ENCODE results near the gene KCTD17. TPM values are rescaled to one million over a fixed set of nuclear protein-coding genes. Genes with fewer than 3 reads are reported as not detected.

The KCTD17 gene
- total RNA-seq, 1 donor from 2014 or later = 35.3 TPM

- Histone ChIP-seq H3K27me3 (ENCODE audit: control insufficient read depth, insufficient read depth, low read length) (peaks cover 8% of the 10 kb centered on the region), H3K36me3 (ENCODE audit: control insufficient read depth, insufficient read depth, low read length) (no peaks in the 10 kb centered on the region), H3K4me3 (ENCODE audit: low read depth, low read length) (no peak overlapping the region)
- DNase-seq (ENCODE audit: low read depth) = no peak
- TF ChIP-seq CTCF (IDR thresholded peaks at IDR 0.05; ENCODE audit: insufficient read depth, low read length, poor library complexity, severe bottlenecking) = no peak
Measured at GRCh38 chr22:37009490-37009889, 42.1 kb upstream of the KCTD17 start.

GRCh38 chr22:37010174-37010573, 41.4 kb upstream of the KCTD17 start:
- no peak overlapping the region for H3K4me3 ChIP-seq (ENCODE audit: low read depth, low read length)
- no peak for TF ChIP-seq CTCF (IDR thresholded peaks at IDR 0.05; ENCODE audit: insufficient read depth, low read length, poor library complexity, severe bottlenecking)
- H3K27me3 ChIP-seq (ENCODE audit: control insufficient read depth, insufficient read depth, low read length) = peaks cover 3% of the 10 kb centered on the region
- DNase-seq (ENCODE audit: low read depth) = no peak
- H3K36me3 ChIP-seq (ENCODE audit: control insufficient read depth, insufficient read depth, low read length) = no peaks in the 10 kb centered on the region

- Histone ChIP-seq H3K4me3 (ENCODE audit: low read depth, low read length) (no peak overlapping the region), H3K27me3 (ENCODE audit: control insufficient read depth, insufficient read depth, low read length) (peaks cover 3% of the 10 kb centered on the region), H3K36me3 (ENCODE audit: control insufficient read depth, insufficient read depth, low read length) (no peaks in the 10 kb centered on the region)
- no peak for TF ChIP-seq CTCF (IDR thresholded peaks at IDR 0.05; ENCODE audit: insufficient read depth, low read length, poor library complexity, severe bottlenecking)
- DNase-seq (ENCODE audit: low read depth) = no peak
Measured at GRCh38 chr22:37010976-37011375, 40.6 kb upstream of the KCTD17 start.

DNA sequence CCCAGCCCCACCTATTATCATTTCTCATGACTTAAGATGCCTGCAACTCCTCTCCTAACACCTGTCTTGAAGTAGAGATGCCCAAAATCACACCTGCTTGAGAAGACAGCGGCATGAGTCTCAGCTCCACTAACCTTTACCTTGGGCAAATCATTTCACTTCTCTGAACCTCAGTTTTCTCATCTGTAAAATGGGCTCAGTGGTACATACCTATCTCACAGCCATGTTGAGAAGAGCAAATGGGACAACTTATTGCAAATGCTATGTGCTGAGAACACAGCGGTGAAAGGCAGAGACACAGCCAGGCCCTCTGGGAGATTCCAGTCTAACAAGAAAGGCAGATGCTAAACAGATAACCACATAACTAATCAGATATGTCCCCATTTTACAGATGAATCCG, 40.1 kb upstream of the KCTD17 start:
- no peak for DNase-seq (ENCODE audit: low read depth)
- Histone ChIP-seq H3K36me3 (ENCODE audit: control insufficient read depth, insufficient read depth, low read length) (no peaks in the 10 kb centered on the region), H3K27me3 (ENCODE audit: control insufficient read depth, insufficient read depth, low read length) (peaks cover 3% of the 10 kb centered on the region), H3K4me3 (ENCODE audit: low read depth, low read length) (no peak overlapping the region)
- TF ChIP-seq CTCF (IDR thresholded peaks at IDR 0.05; ENCODE audit: insufficient read depth, low read length, poor library complexity, severe bottlenecking) = no peak

DNA sequence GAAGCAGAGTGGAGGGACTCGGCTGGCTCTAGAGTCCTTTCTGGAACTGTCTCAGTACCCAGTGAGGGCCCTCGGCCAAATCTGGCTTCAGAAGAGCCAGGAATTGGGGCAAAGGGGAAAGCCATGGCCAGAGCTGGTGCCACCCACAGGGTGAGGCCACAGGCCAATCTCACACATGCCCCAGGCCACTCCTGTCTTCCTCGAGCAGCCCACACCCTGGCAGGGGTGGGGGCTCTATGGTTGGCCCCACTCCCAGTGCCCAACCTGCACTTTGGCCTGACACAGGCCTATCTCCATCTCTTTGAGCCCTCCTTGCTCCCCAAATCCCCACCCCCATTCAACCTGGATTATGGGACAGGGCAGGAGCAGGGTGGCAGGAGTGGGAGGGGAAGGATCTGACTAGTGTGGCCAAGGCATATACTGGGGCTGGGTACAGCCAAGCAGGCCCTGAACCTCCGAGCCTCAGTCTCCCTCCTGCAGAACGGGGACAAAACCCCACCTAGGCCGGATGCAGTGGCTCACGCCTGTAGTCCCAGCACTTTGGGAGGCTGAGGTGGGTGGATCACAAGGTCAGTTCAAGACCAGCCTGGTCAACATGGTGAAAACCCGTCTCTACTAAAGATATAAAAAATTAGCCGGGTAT, 39.2 kb upstream of the KCTD17 start:
- no peak for DNase-seq (ENCODE audit: low read depth)
- no peaks in the 10 kb centered on the region for H3K36me3 ChIP-seq (ENCODE audit: control insufficient read depth, insufficient read depth, low read length)
- no peak for TF ChIP-seq CTCF (IDR thresholded peaks at IDR 0.05; ENCODE audit: insufficient read depth, low read length, poor library complexity, severe bottlenecking)
- H3K4me3 ChIP-seq (ENCODE audit: low read depth, low read length) = no peak overlapping the region
- H3K27me3 ChIP-seq (ENCODE audit: control insufficient read depth, insufficient read depth, low read length) = no peaks in the 10 kb centered on the region

DNA sequence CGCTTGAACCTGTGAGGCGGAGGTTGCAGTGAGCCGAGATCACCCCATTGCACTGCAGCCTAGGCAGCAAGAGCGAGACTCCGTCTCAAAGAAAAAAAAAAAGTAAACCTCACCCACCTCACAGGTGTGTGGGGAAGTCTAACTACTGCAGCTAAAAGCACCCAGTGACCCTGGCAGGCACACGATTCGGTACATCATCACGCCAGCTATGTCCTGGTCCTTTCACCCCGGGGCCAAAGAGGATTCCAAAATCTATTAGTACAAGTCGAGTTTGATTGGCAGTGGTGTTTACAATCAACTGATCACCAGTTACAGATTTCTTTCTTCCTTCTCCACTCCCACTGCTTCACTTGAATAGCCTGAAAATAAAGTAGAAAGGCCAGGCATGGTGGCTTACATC, 38.6 kb upstream of the KCTD17 start:
- Histone ChIP-seq H3K27me3 (ENCODE audit: control insufficient read depth, insufficient read depth, low read length) (no peaks in the 10 kb centered on the region), H3K4me3 (ENCODE audit: low read depth, low read length) (no peak overlapping the region), H3K36me3 (ENCODE audit: control insufficient read depth, insufficient read depth, low read length) (peaks cover 2% of the 10 kb centered on the region)
- DNase-seq (ENCODE audit: low read depth) = no peak
- TF ChIP-seq CTCF (IDR thresholded peaks at IDR 0.05; ENCODE audit: insufficient read depth, low read length, poor library complexity, severe bottlenecking) = no peak
